GM13977 (cell line): Measurements from ENCODE around the gene ANKRD65.
"Not testable (repeated sequence)": the region's sequence is repeated elsewhere in the genome, so short reads cannot be mapped to it uniquely, and the experiment has no call there.

ENCODE experiments used
- DNase-seq: peaks from one replicate; pipeline ENCODE4 v3.0.0; 2012; ENCODE audit warnings: low spot score
- CTCF ChIP-seq: IDR thresholded peaks from 2 replicates; pipeline ENCODE4 v1.5.1; 2012; ENCODE audit warnings: mild to moderate bottlenecking, control low read depth; ENCODE audit not compliant: insufficient read depth; ENCODE audit errors: extremely low read depth, missing control alignments
- in situ Hi-C: fragments of 300-500 bp; cut with MboI; formaldehyde crosslinking; loops from one replicate; pipeline ENCODE4 v1.12.0; 2022; ENCODE audit warnings: low sequenced_read_pairs, low pct_unique_long_range_greater_than_20kb, mixed read lengths, inconsistent platforms; ENCODE audit not compliant: unreplicated experiment

ANKRD65 gene

GRCh38 chr1:1421907-1422464, 910 bp upstream of the ANKRD65 start:
- no peak for DNase-seq
- in situ Hi-C loops, result no loop called here
- no peak for TF ChIP-seq CTCF

- no peak for DNase-seq
- TF ChIP-seq CTCF, result no peak
- in situ Hi-C loops, result no loop called here
These were observed 378 bp downstream of the ANKRD65 start for GRCh38 chr1:1420654-1421141.

- in situ Hi-C loops, result no loop called here
- peak; percentile 40 for DNase-seq
- TF ChIP-seq CTCF, result peak; percentile 20
These were observed 1.0 kb downstream of the ANKRD65 start for GRCh38 chr1:1419813-1420653.

- in situ Hi-C loops, result no loop called here
- TF ChIP-seq CTCF, result no peak
These were observed 1.7 kb downstream of the ANKRD65 start for GRCh38 chr1:1419363-1419812.

GRCh38 chr1:1418464-1419362, 2.4 kb downstream of the ANKRD65 start:
- in situ Hi-C loops, result no loop called here
- DNase-seq, result peak; percentile 42

More at GRCh38 chr1:1419363-1419812, 1.7 kb downstream of the ANKRD65 start:
- DNase-seq, result peak; percentile 27

GRCh38 chr1:1417825-1418463, 3.1 kb downstream of the ANKRD65 start:
- in situ Hi-C loops, result not testable (repeated sequence)
- DNase-seq, result peak; percentile 57

More at GRCh38 chr1:1418464-1419362, 2.4 kb downstream of the ANKRD65 start:
- no peak for TF ChIP-seq CTCF

GRCh38 chr1:1417396-1417795, 3.7 kb downstream of the ANKRD65 start:
- DNase-seq, in situ Hi-C loops: not testable (repeated sequence)
